Choroid plexus epithelial cell (primary cell): ENCODE results near the gene SH3BGRL2.

Experiments used
- DNase-seq: peaks from one replicate; pipeline ENCODE4 v3.0.0-alpha.2; 2010; ENCODE audit warnings: low read depth
- H3K4me3 ChIP-seq: 2 replicates; pipeline ENCODE4 v1.5.1; 2011; ENCODE audit warnings: low read depth, mild to moderate bottlenecking, control low read depth, low read length, moderate library complexity
- TF ChIP-seq, protein P1 (sequence below): conservative IDR thresholded peaks from 2 replicates; pipeline ENCODE4 v1.5.1; 2011; ENCODE audit warnings: low read depth, mild to moderate bottlenecking, control low read depth, inconsistent platforms, low read length, moderate library complexity

SH3BGRL2 gene

DNA sequence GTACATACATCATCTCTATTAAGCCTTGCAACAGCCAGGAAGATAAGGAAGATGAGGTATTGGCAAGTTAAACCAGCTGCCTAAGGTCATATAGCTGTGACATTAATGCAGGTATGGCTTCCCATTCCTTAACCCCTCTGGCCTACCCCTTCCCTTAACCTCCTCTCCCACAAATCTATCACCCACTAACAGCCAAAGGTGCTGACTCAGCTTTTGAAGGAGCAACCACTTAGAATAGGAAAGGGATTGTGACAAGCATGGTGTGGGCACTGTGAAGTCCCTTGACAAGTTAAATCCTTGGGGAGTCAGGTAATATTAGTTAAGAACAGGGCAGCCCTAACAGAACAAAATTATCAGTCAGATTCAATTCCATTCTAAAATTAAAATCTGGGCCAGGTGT, 5.4 kb upstream of the SH3BGRL2 start:
- H3K4me3 ChIP-seq, result no peak overlapping the region
- no peak for DNase-seq
- TF ChIP-seq, protein P1, sequence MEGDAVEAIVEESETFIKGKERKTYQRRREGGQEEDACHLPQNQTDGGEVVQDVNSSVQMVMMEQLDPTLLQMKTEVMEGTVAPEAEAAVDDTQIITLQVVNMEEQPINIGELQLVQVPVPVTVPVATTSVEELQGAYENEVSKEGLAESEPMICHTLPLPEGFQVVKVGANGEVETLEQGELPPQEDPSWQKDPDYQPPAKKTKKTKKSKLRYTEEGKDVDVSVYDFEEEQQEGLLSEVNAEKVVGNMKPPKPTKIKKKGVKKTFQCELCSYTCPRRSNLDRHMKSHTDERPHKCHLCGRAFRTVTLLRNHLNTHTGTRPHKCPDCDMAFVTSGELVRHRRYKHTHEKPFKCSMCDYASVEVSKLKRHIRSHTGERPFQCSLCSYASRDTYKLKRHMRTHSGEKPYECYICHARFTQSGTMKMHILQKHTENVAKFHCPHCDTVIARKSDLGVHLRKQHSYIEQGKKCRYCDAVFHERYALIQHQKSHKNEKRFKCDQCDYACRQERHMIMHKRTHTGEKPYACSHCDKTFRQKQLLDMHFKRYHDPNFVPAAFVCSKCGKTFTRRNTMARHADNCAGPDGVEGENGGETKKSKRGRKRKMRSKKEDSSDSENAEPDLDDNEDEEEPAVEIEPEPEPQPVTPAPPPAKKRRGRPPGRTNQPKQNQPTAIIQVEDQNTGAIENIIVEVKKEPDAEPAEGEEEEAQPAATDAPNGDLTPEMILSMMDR, result no peak

DNA sequence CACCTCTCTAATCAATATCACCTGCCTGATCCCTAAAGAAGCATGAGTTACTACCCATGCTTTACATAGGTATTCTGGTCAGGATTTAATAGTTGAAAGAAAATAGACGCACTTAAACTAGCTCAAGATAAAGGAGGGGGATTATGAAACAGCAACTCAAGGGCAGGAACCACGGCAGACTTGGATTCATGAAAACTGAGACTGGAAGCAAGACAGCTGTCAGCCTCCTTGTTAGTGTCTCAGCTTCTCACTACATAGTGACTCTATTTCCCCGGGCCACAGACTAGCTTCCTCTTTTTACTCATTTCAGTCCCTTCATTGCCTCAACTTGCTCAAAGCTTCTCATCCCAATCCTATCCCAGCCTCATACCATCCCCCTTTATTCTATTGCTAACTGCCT, 4.3 kb upstream of the SH3BGRL2 start:
- TF ChIP-seq, protein P1, result no peak
- no peak overlapping the region for H3K4me3 ChIP-seq
- no peak for DNase-seq

DNA sequence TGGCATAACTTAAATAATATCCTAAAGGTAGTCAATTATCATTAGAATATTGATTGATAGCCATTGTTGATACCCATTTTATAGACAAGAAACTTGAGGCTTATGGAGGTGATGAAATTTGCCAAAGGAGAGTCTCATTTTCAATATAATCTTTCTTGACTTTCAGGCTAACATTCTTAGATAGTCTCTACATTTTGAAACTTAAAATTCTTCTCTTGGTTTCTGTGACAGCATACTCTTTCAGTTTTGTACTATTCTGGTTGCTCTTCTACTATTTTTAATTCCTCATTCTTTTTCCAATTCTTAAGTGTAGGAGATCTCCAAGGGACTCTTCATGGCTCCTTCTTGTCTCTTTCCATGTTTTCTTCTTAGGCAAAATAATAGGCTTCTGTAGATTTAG, 3.7 kb upstream of the SH3BGRL2 start:
- no peak overlapping the region for H3K4me3 ChIP-seq
- TF ChIP-seq, protein P1, result no peak
- DNase-seq, result no peak

DNA sequence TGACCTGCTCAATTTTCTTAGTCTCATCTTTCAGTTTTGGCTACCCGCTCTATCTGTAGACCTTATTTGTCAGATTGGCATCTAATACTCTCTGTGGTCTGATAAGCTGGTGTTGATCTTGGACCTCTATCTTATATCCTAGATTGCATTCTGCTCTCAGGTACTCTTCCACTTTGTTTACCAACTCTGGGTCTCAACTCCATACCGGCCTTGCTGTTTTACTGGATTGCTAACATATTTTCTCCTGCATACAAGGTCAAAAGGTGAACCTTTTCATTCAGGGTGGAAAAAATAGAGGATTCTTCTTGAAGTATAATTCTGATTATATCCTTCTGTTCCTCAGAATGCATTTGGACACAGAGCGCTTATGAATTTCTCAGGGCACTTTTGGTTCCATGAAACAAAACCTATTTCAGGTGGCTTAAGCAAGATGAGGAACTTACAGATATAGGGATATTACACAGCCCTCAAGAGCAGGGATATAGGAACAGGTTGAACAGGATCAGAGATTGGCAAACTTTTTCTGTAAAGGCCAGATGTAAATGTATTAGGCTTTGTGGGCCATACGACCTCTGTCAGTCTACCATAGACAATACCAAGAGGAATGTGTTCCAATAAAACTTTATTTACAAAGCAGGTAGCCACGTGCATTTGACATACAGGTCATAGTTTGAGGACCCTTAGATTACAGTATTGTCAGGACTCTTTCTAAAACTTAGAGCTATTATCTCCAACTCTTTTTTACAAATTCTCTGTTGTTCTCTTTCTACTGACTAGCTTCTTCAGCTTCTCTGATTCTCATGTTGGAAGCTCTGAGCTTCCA, 2.5 kb upstream of the SH3BGRL2 start:
- no peak overlapping the region for H3K4me3 ChIP-seq
- TF ChIP-seq, protein P1, result no peak
- no peak for DNase-seq

DNA sequence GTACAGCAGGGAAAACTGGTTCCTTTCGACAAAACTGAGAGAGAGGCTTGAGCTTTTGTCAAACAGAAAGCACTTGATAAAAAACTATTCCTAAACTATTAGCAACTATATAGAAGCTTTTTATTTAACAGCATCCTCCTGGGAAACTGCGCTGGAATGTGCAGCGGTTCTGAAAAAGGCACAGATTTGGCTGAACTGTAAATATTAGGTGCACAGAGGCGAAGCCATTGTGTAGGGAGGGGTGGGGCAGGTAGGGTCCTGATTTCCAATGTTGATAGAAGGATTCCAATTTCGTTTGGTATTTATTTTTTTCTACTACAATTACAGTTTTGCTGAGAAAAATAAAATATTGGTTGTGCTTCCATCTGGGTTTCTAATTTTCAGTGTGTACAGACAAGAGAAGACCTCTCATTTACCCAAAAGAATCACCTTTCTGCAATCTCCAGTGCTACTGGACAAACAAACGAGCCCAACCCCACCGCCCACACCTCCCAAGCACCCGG, 698 bp upstream of the SH3BGRL2 start:
- no peak for DNase-seq
- TF ChIP-seq, protein P1, result no peak
- H3K4me3 ChIP-seq, result peak overlapping the region; percentile 76

DNA sequence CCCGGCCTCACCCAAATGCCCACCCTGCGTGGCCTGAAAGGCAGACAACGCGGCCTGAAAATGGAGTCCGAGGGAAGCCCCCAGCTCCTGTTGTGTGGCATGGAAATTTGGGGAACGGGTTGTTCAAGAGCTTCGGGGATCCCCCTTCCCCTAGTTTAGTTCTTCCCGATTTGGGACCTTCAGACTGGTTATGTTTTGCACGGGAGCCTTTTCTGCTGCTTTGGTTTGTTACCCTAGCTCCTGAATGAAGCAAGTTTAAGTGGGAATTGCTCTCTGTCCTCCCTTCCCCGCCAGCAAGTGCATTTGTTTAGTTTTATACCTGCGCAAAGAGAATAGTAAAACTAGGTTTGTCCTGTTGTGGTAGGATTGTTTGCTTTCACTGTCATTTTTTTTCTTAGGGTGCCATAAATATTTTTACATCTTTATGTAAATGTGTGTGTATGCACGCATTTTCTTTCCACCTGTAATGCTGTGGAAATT, 604 bp downstream of the SH3BGRL2 start:
- TF ChIP-seq, protein P1, result no peak
- peak overlapping the region; percentile 76 for H3K4me3 ChIP-seq
- no peak for DNase-seq

DNA sequence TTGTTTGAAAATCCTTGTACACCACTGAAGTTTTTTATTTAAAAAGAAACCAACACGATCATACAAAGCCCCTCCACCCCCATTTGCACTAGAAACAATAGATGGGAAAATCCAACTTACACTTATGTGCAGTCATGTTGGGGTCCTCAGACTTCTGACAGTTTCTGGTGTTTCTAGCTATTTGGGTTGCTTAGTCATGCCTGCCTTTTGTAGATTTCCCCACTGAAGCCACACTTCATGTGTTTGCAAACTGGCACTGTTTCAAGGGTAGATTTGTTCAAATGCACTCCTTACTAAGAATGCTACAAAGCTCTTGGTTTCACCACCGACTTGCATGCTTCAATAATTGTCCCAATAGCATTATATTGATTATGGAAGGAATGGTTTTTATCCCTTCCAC, 1.5 kb downstream of the SH3BGRL2 start:
- no peak overlapping the region for H3K4me3 ChIP-seq
- TF ChIP-seq, protein P1, result no peak
- no peak for DNase-seq
